Measurements from ENCODE around the gene COG8.
A peak's percentile ranks its signal among the peaks of the same experiment; 100 is the strongest.

Gene COG8

GRCh38 chr16:69327585-69328310, 11.6 kb downstream of the COG8 start:
- Mint-ChIP-seq H3K27me3 (no peaks in the 10 kb centered on the region), H3K4me1 (peaks cover 43% of the 10 kb centered on the region), H3K36me3 (peaks cover 2% of the 10 kb centered on the region), H3K27ac (no peak overlapping the region), H3K4me3 (peak overlapping the region; percentile 89), H3K9me3 (no peaks in the 10 kb centered on the region)

GRCh38 chr16:69326172-69326873, 13.0 kb downstream of the COG8 start:
- H3K4me3 Mint-ChIP-seq: peak overlapping the region; percentile 66
- no peaks in the 10 kb centered on the region for H3K27me3 Mint-ChIP-seq
- H3K36me3 Mint-ChIP-seq: peaks cover 4% of the 10 kb centered on the region
- H3K27ac Mint-ChIP-seq: peak overlapping the region; percentile 23
- H3K9me3 Mint-ChIP-seq: no peaks in the 10 kb centered on the region
- H3K4me1 Mint-ChIP-seq: peaks cover 45% of the 10 kb centered on the region

DNA sequence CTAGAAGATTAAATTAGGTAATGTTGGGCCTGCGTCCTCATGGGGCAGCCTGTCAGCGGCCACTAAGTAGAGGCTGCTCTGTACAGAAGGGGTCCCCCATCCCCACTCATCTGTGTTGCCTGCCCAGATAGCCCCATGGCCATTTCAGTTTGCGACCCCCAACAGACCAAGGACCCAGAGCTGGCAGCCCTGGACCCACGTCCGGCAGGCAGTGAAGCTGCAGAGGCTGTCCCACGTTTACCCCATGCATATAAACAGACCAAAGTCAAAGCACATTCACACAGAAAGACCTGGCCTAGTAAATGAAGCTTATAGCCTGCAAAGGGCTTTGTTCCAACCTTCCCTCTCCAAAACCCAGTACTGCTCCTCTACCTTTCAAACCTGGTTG, 13.6 kb downstream of the COG8 start:
- no peaks in the 10 kb centered on the region for H3K9me3 Mint-ChIP-seq
- H3K27me3 Mint-ChIP-seq: no peaks in the 10 kb centered on the region
- H3K4me3 Mint-ChIP-seq: peak overlapping the region; percentile 66
- H3K4me1 Mint-ChIP-seq: peaks cover 45% of the 10 kb centered on the region
- H3K36me3 Mint-ChIP-seq: peaks cover 6% of the 10 kb centered on the region
- peak overlapping the region; percentile 23 for H3K27ac Mint-ChIP-seq

GRCh38 chr16:69324585-69325253, 14.6 kb downstream of the COG8 start:
- Mint-ChIP-seq H3K9me3 (no peaks in the 10 kb centered on the region), H3K4me1 (peaks cover 45% of the 10 kb centered on the region), H3K4me3 (no peak overlapping the region), H3K27ac (peak overlapping the region; percentile 46), H3K36me3 (peaks cover 7% of the 10 kb centered on the region), H3K27me3 (no peaks in the 10 kb centered on the region)

DNA sequence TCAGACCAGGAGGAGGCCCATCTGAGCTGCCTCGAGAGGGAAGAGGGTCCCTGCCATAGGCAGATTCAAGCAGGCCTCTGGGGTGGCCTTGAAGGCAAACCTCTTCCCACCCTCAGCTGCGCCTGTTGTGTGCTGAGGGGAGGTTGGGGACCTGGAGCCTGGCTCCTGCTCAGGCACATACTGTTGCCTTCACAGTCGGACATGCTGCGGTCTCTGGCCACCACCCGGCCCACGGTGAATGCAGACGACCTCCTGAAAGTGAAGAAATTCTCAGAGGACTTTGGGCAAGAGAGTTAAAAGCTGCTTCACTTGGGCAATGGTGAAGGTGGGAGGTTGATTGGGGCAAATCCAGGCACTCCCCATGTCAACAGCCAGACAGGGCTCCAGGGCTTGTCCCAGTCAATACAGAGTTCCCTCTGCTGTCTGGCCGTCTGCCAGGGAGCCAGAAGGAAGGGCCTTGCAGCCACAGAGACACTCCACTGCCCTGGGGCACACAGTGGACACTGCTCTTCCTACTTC, 15.3 kb downstream of the COG8 start:
- no peak overlapping the region for H3K4me3 Mint-ChIP-seq
- peaks cover 11% of the 10 kb centered on the region for H3K36me3 Mint-ChIP-seq
- no peaks in the 10 kb centered on the region for H3K9me3 Mint-ChIP-seq
- H3K27me3 Mint-ChIP-seq: no peaks in the 10 kb centered on the region
- H3K27ac Mint-ChIP-seq: no peak overlapping the region
- peaks cover 41% of the 10 kb centered on the region for H3K4me1 Mint-ChIP-seq

DNA sequence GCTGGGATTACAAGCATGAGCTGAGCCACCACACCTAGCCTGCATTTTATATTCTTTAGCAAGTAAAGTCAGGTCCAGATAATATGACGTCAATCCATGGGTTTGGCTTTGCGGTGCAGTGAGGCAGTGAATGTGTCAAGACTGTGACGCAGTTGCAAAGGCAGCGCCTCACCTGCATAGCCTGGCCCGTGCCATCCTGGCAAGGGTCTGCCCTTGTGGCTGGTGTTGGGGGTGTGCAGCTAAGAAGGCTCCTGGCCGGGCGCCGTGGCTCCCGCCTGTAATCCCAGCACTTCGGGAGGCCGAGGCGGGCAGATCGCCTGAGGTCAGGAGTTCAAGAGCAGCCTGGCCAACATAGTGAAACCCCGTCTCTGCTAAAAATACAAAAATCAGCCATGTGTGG, 15.9 kb downstream of the COG8 start:
- no peak overlapping the region for H3K4me3 Mint-ChIP-seq
- peaks cover 9% of the 10 kb centered on the region for H3K36me3 Mint-ChIP-seq
- H3K4me1 Mint-ChIP-seq: peaks cover 35% of the 10 kb centered on the region
- H3K27ac Mint-ChIP-seq: no peak overlapping the region
- no peaks in the 10 kb centered on the region for H3K9me3 Mint-ChIP-seq
- no peaks in the 10 kb centered on the region for H3K27me3 Mint-ChIP-seq

DNA sequence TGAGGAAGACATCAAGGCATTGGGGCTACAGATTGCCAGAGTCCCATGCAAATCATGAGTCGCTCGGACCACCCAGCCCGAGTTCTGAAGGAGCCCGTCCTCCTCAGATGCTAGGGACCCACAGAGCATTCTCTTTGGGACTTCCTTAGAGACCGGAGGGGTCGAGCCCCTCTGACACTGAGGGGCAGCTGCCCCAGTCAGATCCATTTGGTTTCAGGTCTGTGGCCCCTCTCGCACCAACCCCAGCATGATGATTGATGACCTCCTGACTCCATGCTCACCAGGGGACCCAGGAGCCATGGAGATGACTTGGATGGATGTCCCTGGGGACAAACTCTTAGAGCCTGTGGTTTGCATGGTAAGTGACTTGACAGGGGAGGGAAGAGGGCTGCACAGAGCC, 17.0 kb downstream of the COG8 start:
- H3K27ac Mint-ChIP-seq: peak overlapping the region; percentile 66
- peaks cover 28% of the 10 kb centered on the region for H3K4me1 Mint-ChIP-seq
- no peaks in the 10 kb centered on the region for H3K27me3 Mint-ChIP-seq
- H3K4me3 Mint-ChIP-seq: no peak overlapping the region
- H3K9me3 Mint-ChIP-seq: no peaks in the 10 kb centered on the region
- peaks cover 9% of the 10 kb centered on the region for H3K36me3 Mint-ChIP-seq

- peaks cover 10% of the 10 kb centered on the region for H3K36me3 Mint-ChIP-seq
- H3K27me3 Mint-ChIP-seq: no peaks in the 10 kb centered on the region
- no peak overlapping the region for H3K27ac Mint-ChIP-seq
These were observed 18.3 kb downstream of the COG8 start for GRCh38 chr16:69321080-69321479.

GRCh38 chr16:69320740-69321073, 18.7 kb downstream of the COG8 start:
- Mint-ChIP-seq H3K4me3 (no peak overlapping the region), H3K4me1 (peaks cover 14% of the 10 kb centered on the region), H3K36me3 (peaks cover 11% of the 10 kb centered on the region), H3K27me3 (no peaks in the 10 kb centered on the region), H3K27ac (no peak overlapping the region), H3K9me3 (no peaks in the 10 kb centered on the region)

More at GRCh38 chr16:69321080-69321479, 18.3 kb downstream of the COG8 start:
- H3K4me1 Mint-ChIP-seq: peaks cover 17% of the 10 kb centered on the region
- no peak overlapping the region for H3K4me3 Mint-ChIP-seq
- H3K9me3 Mint-ChIP-seq: no peaks in the 10 kb centered on the region

GRCh38 chr16:69319826-69320739, 19.3 kb downstream of the COG8 start:
- H3K4me1 Mint-ChIP-seq: peaks cover 11% of the 10 kb centered on the region
- no peaks in the 10 kb centered on the region for H3K9me3 Mint-ChIP-seq
- no peak overlapping the region for H3K4me3 Mint-ChIP-seq
- H3K27ac Mint-ChIP-seq: peak overlapping the region; percentile 72
- peaks cover 11% of the 10 kb centered on the region for H3K36me3 Mint-ChIP-seq
- H3K27me3 Mint-ChIP-seq: no peaks in the 10 kb centered on the region

- H3K4me3 Mint-ChIP-seq: no peak overlapping the region
- H3K36me3 Mint-ChIP-seq: peaks cover 11% of the 10 kb centered on the region
- peaks cover 10% of the 10 kb centered on the region for H3K4me1 Mint-ChIP-seq
- H3K9me3 Mint-ChIP-seq: no peaks in the 10 kb centered on the region
- H3K27me3 Mint-ChIP-seq: no peaks in the 10 kb centered on the region
- peak overlapping the region; percentile 72 for H3K27ac Mint-ChIP-seq
These were observed 20.0 kb downstream of the COG8 start for GRCh38 chr16:69319381-69319780.

DNA sequence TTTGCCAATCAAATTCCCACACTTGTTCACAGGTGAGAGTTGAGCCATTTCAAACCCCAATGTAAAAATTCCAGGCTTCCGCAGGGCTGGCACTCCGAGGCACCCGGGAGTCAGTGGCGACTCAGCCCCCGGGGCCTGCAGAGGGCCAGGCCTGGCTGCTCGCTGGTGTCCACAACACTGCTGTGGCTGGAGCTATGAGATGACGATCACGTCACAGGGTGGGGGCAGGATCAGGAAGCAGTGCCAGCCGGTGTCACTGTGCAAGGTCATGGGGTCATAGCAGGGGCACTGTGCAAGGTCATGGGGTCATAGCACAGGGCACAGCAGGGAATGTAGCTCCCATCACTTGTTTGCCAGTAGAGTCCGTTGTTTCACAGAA, 20.5 kb downstream of the COG8 start:
- Mint-ChIP-seq H3K4me1 (peaks cover 15% of the 10 kb centered on the region), H3K4me3 (no peak overlapping the region), H3K36me3 (peaks cover 11% of the 10 kb centered on the region), H3K27me3 (no peaks in the 10 kb centered on the region), H3K9me3 (no peaks in the 10 kb centered on the region), H3K27ac (no peak overlapping the region)

DNA sequence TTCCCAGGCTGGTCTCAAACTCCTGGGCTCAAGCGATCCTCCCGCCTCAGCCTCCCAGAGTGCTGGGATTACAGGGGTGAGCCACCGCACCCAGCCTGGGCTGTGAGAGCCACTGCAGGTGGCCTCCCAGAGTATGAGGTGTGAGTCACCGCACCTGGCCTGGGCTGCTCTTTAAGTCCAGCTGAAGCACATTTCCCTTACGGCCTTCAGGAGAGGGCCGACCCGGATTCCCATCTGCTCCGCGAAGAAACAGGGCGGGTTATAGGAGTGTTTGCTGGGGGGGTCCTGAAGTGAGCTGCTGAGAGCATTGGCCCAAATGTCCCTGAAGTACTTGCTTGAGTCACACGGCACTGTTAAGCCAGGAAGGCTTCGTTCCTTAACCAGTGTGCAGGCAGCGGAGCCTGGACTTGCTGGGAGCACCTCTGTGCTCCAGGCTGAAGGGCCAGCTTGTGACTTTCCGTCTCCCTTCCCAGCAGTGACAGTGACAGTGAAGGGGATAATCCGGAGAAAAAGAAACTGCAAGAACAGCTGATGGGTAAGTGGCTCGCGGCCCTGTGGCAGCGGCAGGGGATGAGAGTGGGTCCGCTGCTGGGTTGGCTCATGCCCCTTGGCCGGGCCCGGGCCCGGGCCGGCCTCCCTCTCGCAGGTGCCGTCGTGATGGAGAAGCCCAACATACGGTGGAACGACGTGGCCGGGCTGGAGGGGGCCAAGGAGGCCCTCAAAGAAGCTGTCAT, 21.0 kb downstream of the COG8 start:
- Mint-ChIP-seq H3K9me3 (no peaks in the 10 kb centered on the region), H3K4me1 (peaks cover 20% of the 10 kb centered on the region), H3K27me3 (no peaks in the 10 kb centered on the region), H3K36me3 (peaks cover 14% of the 10 kb centered on the region), H3K4me3 (no peak overlapping the region), H3K27ac (no peak overlapping the region)

DNA sequence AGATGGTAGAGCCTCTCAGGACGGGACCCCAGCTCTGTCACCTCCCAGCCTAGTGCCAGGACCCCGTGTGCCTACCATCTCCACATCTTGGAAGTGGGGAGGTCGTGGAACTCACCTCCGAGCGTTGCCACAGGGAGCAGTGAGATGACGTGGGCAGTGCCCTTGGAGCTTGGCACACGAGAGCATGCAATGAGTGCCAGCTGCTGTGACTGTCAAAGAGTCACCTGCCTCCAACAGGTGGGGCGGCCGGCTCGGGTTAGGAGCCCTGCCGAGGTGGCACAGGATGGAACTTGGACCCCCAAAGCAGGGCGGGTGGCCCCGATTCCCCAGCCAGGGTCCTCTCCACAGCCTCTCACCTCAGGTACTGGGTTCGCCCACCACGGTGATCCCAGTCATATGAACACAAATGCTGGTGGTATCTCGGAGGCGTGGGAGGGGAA, 22.7 kb downstream of the COG8 start:
- Mint-ChIP-seq H3K4me1 (peaks cover 26% of the 10 kb centered on the region), H3K4me3 (no peak overlapping the region), H3K36me3 (peaks cover 14% of the 10 kb centered on the region), H3K27ac (no peak overlapping the region), H3K27me3 (no peaks in the 10 kb centered on the region), H3K9me3 (no peaks in the 10 kb centered on the region)

Data from activated naive CD4-positive, alpha-beta T cell treated with anti-CD3 and anti-CD28 coated beads, Interleukin-2, amount 50 U/mL, for 24 hours (primary cell).